HCT116 (cell line): ENCODE measurements around the gene FALEC. TPM values are rescaled to one million over a fixed set of nuclear protein-coding genes. Genes with fewer than 3 reads are reported as not detected.
A peak's percentile ranks its signal among the peaks of the same experiment; 100 is the strongest.

ENCODE experiments used
- ATAC-seq: fragments of 200-7000 bp; cut with Tn5 transposase; 2 replicates; pipeline ENCODE4 v1.9.1; 2020; ENCODE audit warnings: mild to moderate bottlenecking, moderate library complexity
- BruUV-seq: library from RNA; stranded (reverse); fragments of 400-500 nt; replicated peaks from 2 replicates; lab custom pipeline; 2021; lab: Mats Ljungman, UMichigan
- CTCF ChIA-PET: fragments of 300-600 bp; sonication (Branson Sonifier 250); formaldehyde crosslinking; loops from one replicate; lab custom pipeline; 2021; ENCODE audit warnings: antibody characterized with exemption; lab: Charles Lee
- POLR2A ChIA-PET: fragments of 300-600, 350-600 bp; sonication (Branson Sonifier 250); formaldehyde crosslinking; loops from one replicate; lab custom pipeline; 2021; ENCODE audit warnings: antibody characterized with exemption; lab: Charles Lee
- RAD21 ChIA-PET, 2 experiments: fragments of 300-600 bp; sonication (Branson Sonifier 250); formaldehyde crosslinking; loops; one replicate each; lab custom pipeline; 2023; ENCODE audit warnings: low total read pairs in 2 of 2; ENCODE audit not compliant: uncharacterized antibody in 2 of 2, unreplicated experiment in 2 of 2, low non-redundant PET in 1 of 2; lab: Charles Lee
- DNase-seq: peaks from one replicate; pipeline ENCODE4 v3.0.0-alpha.2; 2010; ENCODE audit warnings: low read depth, low spot score
- H2AFZ ChIP-seq: fragments of 200-600 bp; shearing (Covaris generic), sonication (generic); 2 replicates; pipeline ENCODE4 v1.6.1; 2017; ENCODE audit warnings: low read depth, mixed run types, mixed read lengths, antibody characterized with exemption, low read length; ENCODE audit not compliant: poor library complexity, severe bottlenecking
- H3K27ac ChIP-seq: 2 replicates; pipeline ENCODE4 v1.5.1; 2012; ENCODE audit warnings: low read depth, low read length
- H3K27me3 ChIP-seq: fragments of 200-600 bp; sonication (generic); 2 replicates; pipeline ENCODE4 v1.6.1; 2016; ENCODE audit warnings: mixed run types, low read length, mixed read lengths; ENCODE audit not compliant: insufficient read depth
- H3K36me3 ChIP-seq, 2 experiments: fragments of 200-500 bp in 1 of 2; fragments of 200-600 bp in 1 of 2; sonication (Bioruptor generic) in 1 of 2; sonication (generic) in 1 of 2; 2 replicates each; pipeline versions ENCODE4 v1.5.1 to v1.6.1; 2014 to 2016; ENCODE audit warnings: low read length in 2 of 2, inconsistent platforms in 1 of 2, mixed read lengths in 1 of 2, mixed run types in 1 of 2; ENCODE audit not compliant: insufficient read depth in 2 of 2, control insufficient read depth in 1 of 2
- H3K4me1 ChIP-seq, 2 experiments: fragments of 200-600 bp in 1 of 2; sonication (generic) in 1 of 2; 2 replicates each; pipeline versions ENCODE4 v1.5.1 to v1.6.1; 2012 to 2017; ENCODE audit warnings: low read length in 2 of 2, inconsistent platforms in 1 of 2, mild to moderate bottlenecking in 1 of 2, mixed read lengths in 1 of 2, mixed run types in 1 of 2, moderate library complexity in 1 of 2; ENCODE audit not compliant: insufficient read depth in 2 of 2, control insufficient read depth in 1 of 2
- H3K4me2 ChIP-seq: fragments of 200-600 bp; sonication (generic); 2 replicates; pipeline ENCODE4 v1.6.1; 2017; ENCODE audit warnings: mixed run types, low read length, mixed read lengths
- H3K4me3 ChIP-seq, 2 experiments: fragments of 200-600 bp in 1 of 2; sonication (generic) in 1 of 2; replicated peaks in 1 of 2; 2 replicates each; pipeline ENCODE4 v1.5.1; 2011 to 2016; ENCODE audit warnings: low read length in 2 of 2, control low read depth in 1 of 2, low read depth in 1 of 2, mild to moderate bottlenecking in 1 of 2, mixed read lengths in 1 of 2, mixed run types in 1 of 2
- H3K79me2 ChIP-seq: fragments of 200-600 bp; sonication (generic); 2 replicates; pipeline ENCODE4 v1.6.1; 2017; ENCODE audit warnings: mild to moderate bottlenecking, mixed run types, low read length, moderate library complexity, mixed read lengths; ENCODE audit not compliant: insufficient read depth
- H3K9ac ChIP-seq: fragments of 200-600 bp; sonication (generic); 2 replicates; pipeline ENCODE4 v1.6.1; 2016; ENCODE audit warnings: low read length, mixed read lengths
- H3K9me2 ChIP-seq: fragments of 200-600 bp; sonication (generic), shearing (Covaris generic); 2 replicates; pipeline ENCODE4 v1.6.1; 2017; ENCODE audit warnings: mixed run types, mild to moderate bottlenecking, moderate library complexity; ENCODE audit not compliant: insufficient read depth
- H3K9me3 ChIP-seq, 2 experiments: fragments of 200-500 bp in 1 of 2; fragments of 200-600 bp in 1 of 2; sonication (Bioruptor generic) in 1 of 2; sonication (generic) in 1 of 2; 2 replicates each; pipeline ENCODE4 v1.6.1; 2014 to 2017; ENCODE audit warnings: low read length in 2 of 2, mixed read lengths in 2 of 2, inconsistent platforms in 1 of 2, low read depth in 1 of 2, mild to moderate bottlenecking in 1 of 2, mixed run types in 1 of 2, moderate library complexity in 1 of 2; ENCODE audit not compliant: control insufficient read depth in 1 of 2, insufficient read depth in 1 of 2
- H4K20me1 ChIP-seq: fragments of 200-600 bp; sonication (generic), shearing (Covaris generic); 2 replicates; pipeline ENCODE4 v1.6.1; 2017; ENCODE audit warnings: mixed run types, mild to moderate bottlenecking, moderate library complexity; ENCODE audit not compliant: insufficient read depth
- CBX3 ChIP-seq: IDR thresholded peaks from 2 replicates; pipeline ENCODE4 v1.6.1; 2012; ENCODE audit warnings: low read depth
- CTCF ChIP-seq, 3 experiments: fragments of 200-600 bp in 1 of 3; sonication (generic) in 1 of 3; IDR thresholded peaks in 2 of 3; conservative IDR thresholded peaks in 1 of 3; 2 replicates each; pipeline ENCODE4 v1.5.1; 2012 to 2017; ENCODE audit warnings: low read depth in 2 of 3, low read length in 2 of 3, antibody characterized with exemption in 1 of 3, borderline replicate concordance in 1 of 3, control low read depth in 1 of 3, mild to moderate bottlenecking in 1 of 3, mixed read lengths in 1 of 3, mixed run types in 1 of 3, moderate library complexity in 1 of 3; ENCODE audit not compliant: insufficient read depth in 1 of 3
- EGR1 ChIP-seq: IDR thresholded peaks from 2 replicates; pipeline ENCODE4 v1.6.1; 2012; ENCODE audit warnings: low read depth
- ELF1 ChIP-seq: IDR thresholded peaks from 2 replicates; pipeline ENCODE4 v1.6.1; 2012; ENCODE audit warnings: low read depth, borderline replicate concordance
- EZH2phosphoT487 ChIP-seq: fragments of 200-600 bp; IDR thresholded peaks from 2 replicates; pipeline ENCODE4 v1.6.1; 2018; ENCODE audit warnings: antibody characterized with exemption, borderline replicate concordance
- POLR2A ChIP-seq: IDR thresholded peaks from 2 replicates; pipeline ENCODE4 v1.7.0; 2011; ENCODE audit warnings: borderline replicate concordance; ENCODE audit not compliant: insufficient read depth, insufficient read length; ENCODE audit errors: extremely low read depth
- POLR2AphosphoS5 ChIP-seq: IDR thresholded peaks from 2 replicates; pipeline ENCODE4 v1.6.1; 2011; ENCODE audit warnings: mild to moderate bottlenecking, low read depth, low read length, moderate library complexity
- RAD21 ChIP-seq: IDR thresholded peaks from 2 replicates; pipeline ENCODE4 v1.6.1; 2012; ENCODE audit warnings: low read depth, mild to moderate bottlenecking
- REST ChIP-seq: IDR thresholded peaks from 2 replicates; pipeline ENCODE4 v1.6.1; 2012; ENCODE audit warnings: low read depth
- SIN3A ChIP-seq: IDR thresholded peaks from 2 replicates; pipeline ENCODE4 v1.6.1; 2012; ENCODE audit warnings: low read depth
- SP1 ChIP-seq: IDR thresholded peaks from 2 replicates; pipeline ENCODE4 v1.6.1; 2012; ENCODE audit warnings: low read depth
- SRF ChIP-seq: IDR thresholded peaks from 2 replicates; pipeline ENCODE4 v1.6.1; 2012; ENCODE audit warnings: low read depth
- TCF7L2 ChIP-seq: IDR thresholded peaks from 2 replicates; pipeline ENCODE4 v1.7.0; 2011; ENCODE audit warnings: borderline replicate concordance, inconsistent platforms; ENCODE audit not compliant: insufficient read depth, insufficient read length; ENCODE audit errors: extremely low read depth
- YY1 ChIP-seq: IDR thresholded peaks from 2 replicates; pipeline ENCODE4 v1.6.1; 2011; ENCODE audit warnings: low read length, low read depth, moderate library complexity, mild to moderate bottlenecking; ENCODE audit not compliant: insufficient replicate concordance; ENCODE audit errors: extremely low read depth
- ZNF274 ChIP-seq: fragments of 200-500 bp; sonication (Bioruptor generic); IDR thresholded peaks from 2 replicates; pipeline ENCODE4 v1.6.1; 2014; ENCODE audit warnings: mild to moderate bottlenecking, low read depth, low read length, inconsistent platforms
- intact Hi-C: fragments of 100-400 bp; cut with micrococcal nuclease; formaldehyde crosslinking; loops from 2 replicates; pipeline ENCODE4 v1.10.0; 2022
- total RNA-seq: library from RNA; stranded (reverse); gene quantifications from one replicate; pipeline ENCODE4 v1.2.1, GENCODE V29; 2021; ENCODE audit not compliant: unreplicated experiment
- TF ChIP-seq, protein P1 (sequence below): IDR thresholded peaks from 2 replicates; pipeline ENCODE4 v1.6.1; 2012
- TF ChIP-seq, protein P2 (sequence below): IDR thresholded peaks from 2 replicates; pipeline ENCODE4 v1.6.1; 2011; ENCODE audit warnings: mild to moderate bottlenecking, low read length, moderate library complexity; ENCODE audit not compliant: insufficient replicate concordance; ENCODE audit errors: extremely low read depth

FALEC gene
- total RNA-seq, 1 experiment from 2014 or later = 0.59 TPM

GRCh38 chr1:150486966-150487762 is 28.4 kb upstream of the FALEC start, which contains the start of gene TARS2:
Gene TARS2 (plus strand): TSS chr1:150487419. CDS start chr1:150487451, 32 bp downstream.
- POLR2A ChIA-PET = no interaction called here
- BruUV-seq = no TSS peak
- TF ChIP-seq EGR1 = 0 out of 2 replicates have a peak, but pooled peaks have one; percentile 18
- no peak for TF ChIP-seq REST
- TF ChIP-seq RAD21 = no peak
- TF ChIP-seq ZNF274 = no peak
- TF ChIP-seq, protein P1, sequence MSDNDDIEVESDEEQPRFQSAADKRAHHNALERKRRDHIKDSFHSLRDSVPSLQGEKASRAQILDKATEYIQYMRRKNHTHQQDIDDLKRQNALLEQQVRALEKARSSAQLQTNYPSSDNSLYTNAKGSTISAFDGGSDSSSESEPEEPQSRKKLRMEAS = peak; percentile 85
- TF ChIP-seq CTCF (IDR thresholded peaks at IDR 0.05 in 2 of 3, conservative IDR thresholded peaks at IDR 0.05 in 1 of 3; ENCODE audit: borderline replicate concordance in 1 of 3, insufficient read depth in 1 of 3, low read depth in 2 of 3, low read length in 2 of 3) = peak in 1 of 3 experiments; percentile 13; a peak in 1 of 6 replicates
- 0 out of 2 replicates have a peak, but pooled peaks have one; percentile 57 for TF ChIP-seq SIN3A
- peak; percentile 100 for TF ChIP-seq SP1
- peak; percentile 69 for TF ChIP-seq ELF1
- TF ChIP-seq CBX3 = peak; percentile 97
- no peak for TF ChIP-seq EZH2phosphoT487
- peak; percentile 72 for TF ChIP-seq POLR2A
- TF ChIP-seq POLR2AphosphoS5 = peak; percentile 89
- TF ChIP-seq SRF = peak; percentile 87; the same call in 1 of the 2 replicates
- TF ChIP-seq, protein P2, sequence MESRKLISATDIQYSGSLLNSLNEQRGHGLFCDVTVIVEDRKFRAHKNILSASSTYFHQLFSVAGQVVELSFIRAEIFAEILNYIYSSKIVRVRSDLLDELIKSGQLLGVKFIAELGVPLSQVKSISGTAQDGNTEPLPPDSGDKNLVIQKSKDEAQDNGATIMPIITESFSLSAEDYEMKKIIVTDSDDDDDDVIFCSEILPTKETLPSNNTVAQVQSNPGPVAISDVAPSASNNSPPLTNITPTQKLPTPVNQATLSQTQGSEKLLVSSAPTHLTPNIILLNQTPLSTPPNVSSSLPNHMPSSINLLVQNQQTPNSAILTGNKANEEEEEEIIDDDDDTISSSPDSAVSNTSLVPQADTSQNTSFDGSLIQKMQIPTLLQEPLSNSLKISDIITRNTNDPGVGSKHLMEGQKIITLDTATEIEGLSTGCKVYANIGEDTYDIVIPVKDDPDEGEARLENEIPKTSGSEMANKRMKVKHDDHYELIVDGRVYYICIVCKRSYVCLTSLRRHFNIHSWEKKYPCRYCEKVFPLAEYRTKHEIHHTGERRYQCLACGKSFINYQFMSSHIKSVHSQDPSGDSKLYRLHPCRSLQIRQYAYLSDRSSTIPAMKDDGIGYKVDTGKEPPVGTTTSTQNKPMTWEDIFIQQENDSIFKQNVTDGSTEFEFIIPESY = peak; percentile 47
- TF ChIP-seq TCF7L2 = peak; percentile 69
- peak; percentile 89 for TF ChIP-seq YY1
- TF ChIP-seq, all 23 proteins: peak for 13

More at GRCh38 chr1:150486966-150487762, 28.4 kb upstream of the FALEC start, which contains the start of gene TARS2:
- H3K27ac ChIP-seq = peak within 1 kb of the TSS; percentile 48
- peaks cover 10 to 14% of the 10 kb centered on the region in 2 experiments; a peak in 3 of 4 replicates for H3K36me3 ChIP-seq
- peaks cover 2 to 7% of the 10 kb centered on the region in 2 experiments; a peak in 2 of 4 replicates for H3K4me1 ChIP-seq
- no peaks in the 10 kb centered on the region for H3K9me3 ChIP-seq
- peak; percentile 98 for DNase-seq
- peak; percentile 100 for ATAC-seq
- H2AFZ ChIP-seq = peak within 1 kb of the TSS; percentile 61
- peak within 1 kb of the TSS; percentile 84 to 93 for H3K4me3 ChIP-seq
- ChIA-PET RAD21 (no interaction called here), CTCF (interaction anchor here (1.0 kb wide), 1 partner anchor 45 kb away, joined by 3 read pairs; no protein-coding TSS in a partner anchor)
- no peaks in the 10 kb centered on the region for H4K20me1 ChIP-seq
- peaks cover 10% of the 10 kb centered on the region for H3K79me2 ChIP-seq
- peak within 1 kb of the TSS; percentile 86 for H3K4me2 ChIP-seq
- peak within 1 kb of the TSS; percentile 84 for H3K9ac ChIP-seq
- intact Hi-C loops = no loop called here
- no peaks in the 10 kb centered on the region for H3K27me3 ChIP-seq
- H3K9me2 ChIP-seq = no peaks in the 10 kb centered on the region
